ENCODE results near the gene UBASH3A. TPM values are rescaled to one million over a fixed set of nuclear protein-coding genes. Genes with fewer than 3 reads are reported as not detected.

Gene UBASH3A
- polyA plus RNA-seq, 2 of the 4 experiments (the other 2 are of a cell fraction): not detected

DNA sequence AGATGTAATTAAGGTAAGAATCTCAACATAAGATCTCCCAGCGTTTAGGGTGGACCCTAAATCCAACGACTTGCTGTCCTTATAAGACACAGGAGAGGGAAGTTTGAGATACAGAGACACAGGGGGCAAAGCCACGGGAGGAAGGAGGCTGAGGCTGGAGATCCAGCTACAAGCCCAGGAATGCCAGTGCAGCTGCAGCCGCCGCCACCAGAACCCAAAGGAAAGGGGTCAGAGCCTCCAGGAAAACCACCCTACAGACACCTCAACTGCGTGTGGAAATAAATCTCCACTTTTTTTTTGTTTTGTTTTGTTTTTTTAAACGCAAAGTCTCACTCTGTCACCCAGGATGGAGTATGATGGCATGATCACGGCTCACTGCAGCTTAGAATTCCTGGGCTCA lies 25.3 kb upstream of the UBASH3A start:
- ChIA-PET CTCF (interaction anchor here (0.8 to 1.5 kb wide), 2 partner anchors 9 to 233 kb away, joined by 3 read pairs; no protein-coding TSS in a partner anchor), POLR2A (no interaction called here)
- WGBS (ENCODE audit: missing lambda C conversion rate): 70% methylated on average over 8 of the region's 8 CpGs
- ATAC-seq (no peak), DNase-seq (ENCODE audit: low read depth in 1 of 2, low spot score in 1 of 2) (no peak), FAIRE-seq (no peak)
- TF ChIP-seq ZC3H11A (IDR thresholded peaks at IDR 0.05) (no peak), NPAS2 (CRISPR knock-in tag; IDR thresholded peaks at IDR 0.05; ENCODE audit: borderline replicate concordance) (no peak), MAZ (IDR thresholded peaks at IDR 0.05; ENCODE audit: borderline replicate concordance, low read depth, low read length) (no peak), EP300 (IDR thresholded peaks at IDR 0.05) (no peak), MYC (IDR thresholded peaks at IDR 0.05; ENCODE audit: borderline replicate concordance, low read length) (no peak), TP53 (CRISPR knock-in tag; IDR thresholded peaks at IDR 0.05) (no peak), PHF8 (IDR thresholded peaks at IDR 0.05; ENCODE audit: borderline replicate concordance, low read depth) (no peak)
- TF ChIP-seq, protein P1, sequence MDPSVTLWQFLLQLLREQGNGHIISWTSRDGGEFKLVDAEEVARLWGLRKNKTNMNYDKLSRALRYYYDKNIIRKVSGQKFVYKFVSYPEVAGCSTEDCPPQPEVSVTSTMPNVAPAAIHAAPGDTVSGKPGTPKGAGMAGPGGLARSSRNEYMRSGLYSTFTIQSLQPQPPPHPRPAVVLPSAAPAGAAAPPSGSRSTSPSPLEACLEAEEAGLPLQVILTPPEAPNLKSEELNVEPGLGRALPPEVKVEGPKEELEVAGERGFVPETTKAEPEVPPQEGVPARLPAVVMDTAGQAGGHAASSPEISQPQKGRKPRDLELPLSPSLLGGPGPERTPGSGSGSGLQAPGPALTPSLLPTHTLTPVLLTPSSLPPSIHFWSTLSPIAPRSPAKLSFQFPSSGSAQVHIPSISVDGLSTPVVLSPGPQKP (IDR thresholded peaks at IDR 0.05; ENCODE audit: low read depth, low read length): no peak
- TF ChIP-seq, protein P2, sequence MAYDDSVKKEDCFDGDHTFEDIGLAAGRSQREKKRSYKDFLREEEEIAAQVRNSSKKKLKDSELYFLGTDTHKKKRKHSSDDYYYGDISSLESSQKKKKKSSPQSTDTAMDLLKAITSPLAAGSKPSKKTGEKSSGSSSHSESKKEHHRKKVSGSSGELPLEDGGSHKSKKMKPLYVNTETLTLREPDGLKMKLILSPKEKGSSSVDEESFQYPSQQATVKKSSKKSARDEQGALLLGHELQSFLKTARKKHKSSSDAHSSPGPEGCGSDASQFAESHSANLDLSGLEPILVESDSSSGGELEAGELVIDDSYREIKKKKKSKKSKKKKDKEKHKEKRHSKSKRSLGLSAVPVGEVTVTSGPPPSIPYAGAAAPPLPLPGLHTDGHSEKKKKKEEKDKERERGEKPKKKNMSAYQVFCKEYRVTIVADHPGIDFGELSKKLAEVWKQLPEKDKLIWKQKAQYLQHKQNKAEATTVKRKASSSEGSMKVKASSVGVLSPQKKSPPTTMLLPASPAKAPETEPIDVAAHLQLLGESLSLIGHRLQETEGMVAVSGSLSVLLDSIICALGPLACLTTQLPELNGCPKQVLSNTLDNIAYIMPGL (CRISPR knock-in tag; IDR thresholded peaks at IDR 0.05; ENCODE audit: borderline replicate concordance): no peak
- TF ChIP-seq, protein P3, sequence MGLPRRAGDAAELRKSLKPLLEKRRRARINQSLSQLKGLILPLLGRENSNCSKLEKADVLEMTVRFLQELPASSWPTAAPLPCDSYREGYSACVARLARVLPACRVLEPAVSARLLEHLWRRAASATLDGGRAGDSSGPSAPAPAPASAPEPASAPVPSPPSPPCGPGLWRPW (IDR thresholded peaks at IDR 0.05): no peak
- H3K27ac ChIP-seq: no peak overlapping the region
- H3K4me2 ChIP-seq: no peak overlapping the region
- H3K4me1 ChIP-seq: no peaks in the 10 kb centered on the region; the same call in 2 of the 3 replicates
- peaks cover 9% of the 10 kb centered on the region; the same call in 2 of the 3 replicates for H3K9me3 ChIP-seq
- H3K4me3 ChIP-seq: no peak overlapping the region

DNA sequence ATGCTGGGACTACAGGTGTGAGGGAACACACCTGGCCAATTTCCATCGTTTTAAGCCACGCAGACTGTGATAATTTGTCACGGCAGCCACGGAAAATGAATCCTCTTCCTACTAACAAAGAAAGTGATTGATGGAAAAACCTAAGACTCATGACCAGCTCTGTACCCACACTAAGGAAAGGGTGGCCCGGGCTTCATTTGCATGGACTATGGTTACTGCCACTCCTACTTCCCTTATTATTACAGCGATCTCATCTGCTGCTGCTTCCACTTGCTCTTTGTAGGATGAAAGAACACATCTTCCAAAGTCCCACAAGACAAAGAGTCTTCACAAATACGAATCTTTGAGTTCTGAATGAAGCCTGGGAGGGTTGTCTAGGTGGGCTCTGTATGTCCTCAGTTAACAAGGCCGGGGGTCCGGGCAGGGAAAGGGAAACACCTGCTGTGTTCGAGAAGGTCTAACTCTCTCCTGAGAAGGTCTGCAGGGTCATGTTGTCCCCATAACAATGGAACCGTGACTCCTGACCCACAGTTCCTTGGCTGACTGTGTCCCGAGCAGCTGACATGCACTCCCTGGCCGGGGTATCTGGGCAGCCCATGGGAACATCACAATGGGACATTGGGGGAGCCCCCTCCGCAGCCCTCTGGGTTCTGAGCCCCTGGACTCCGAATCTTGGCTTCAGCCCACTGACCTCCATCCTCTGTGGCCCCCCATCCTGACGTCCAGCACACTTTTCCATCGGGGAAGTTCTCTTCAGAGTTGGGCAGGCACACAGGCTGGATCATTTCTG lies 24.1 kb upstream of the UBASH3A start:
- ChIA-PET POLR2A (no interaction called here), CTCF (interaction anchor here (0.5 kb wide), 1 partner anchor 33 kb away, joined by 3 read pairs; no protein-coding TSS in a partner anchor)
- DNase-seq (ENCODE audit: low read depth in 1 of 2, low spot score in 1 of 2) (no peak), FAIRE-seq (no peak), ATAC-seq (no peak)
- Histone ChIP-seq H3K4me3 (no peak overlapping the region), H3K9me3 (peaks cover 9% of the 10 kb centered on the region; the same call in 2 of the 3 replicates), H3K4me2 (no peak overlapping the region), H3K4me1 (no peaks in the 10 kb centered on the region; the same call in 2 of the 3 replicates), H3K27ac (no peak overlapping the region)
- no peak for TF ChIP-seq POLR2A (IDR thresholded peaks at IDR 0.05; ENCODE audit: low read length)
- TF ChIP-seq, protein P1 (IDR thresholded peaks at IDR 0.05; ENCODE audit: low read depth, low read length): no peak
- TF ChIP-seq, protein P4, sequence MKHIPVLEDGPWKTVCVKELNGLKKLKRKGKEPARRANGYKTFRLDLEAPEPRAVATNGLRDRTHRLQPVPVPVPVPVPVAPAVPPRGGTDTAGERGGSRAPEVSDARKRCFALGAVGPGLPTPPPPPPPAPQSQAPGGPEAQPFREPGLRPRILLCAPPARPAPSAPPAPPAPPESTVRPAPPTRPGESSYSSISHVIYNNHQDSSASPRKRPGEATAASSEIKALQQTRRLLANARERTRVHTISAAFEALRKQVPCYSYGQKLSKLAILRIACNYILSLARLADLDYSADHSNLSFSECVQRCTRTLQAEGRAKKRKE (CRISPR knock-in tag; IDR thresholded peaks at IDR 0.05; ENCODE audit: low read depth): no peak
- TF ChIP-seq HOXB5 (CRISPR knock-in tag; IDR thresholded peaks at IDR 0.05): no peak
- TF ChIP-seq ZNF302 (CRISPR knock-in tag; IDR thresholded peaks at IDR 0.05): no peak
- TF ChIP-seq NR3C1 (IDR thresholded peaks at IDR 0.05): no peak
- no peak for TF ChIP-seq FOSL2 (IDR thresholded peaks at IDR 0.05)
- TF ChIP-seq FOSL2 (CRISPR knock-in tag; IDR thresholded peaks at IDR 0.05): no peak
- no peak for TF ChIP-seq BHLHE40 (IDR thresholded peaks at IDR 0.05; ENCODE audit: low read depth, low read length)
- no peak for TF ChIP-seq ZC3H11A (IDR thresholded peaks at IDR 0.05)
- no peak for TF ChIP-seq CBX2 (IDR thresholded peaks at IDR 0.05; ENCODE audit: borderline replicate concordance, low read depth)
- TF ChIP-seq CHD2 (IDR thresholded peaks at IDR 0.05; ENCODE audit: low read length, partially characterized antibody): no peak
- no peak for TF ChIP-seq EHF (CRISPR knock-in tag; IDR thresholded peaks at IDR 0.05)
- TF ChIP-seq, protein P2 (CRISPR knock-in tag; IDR thresholded peaks at IDR 0.05; ENCODE audit: borderline replicate concordance): no peak
- no peak for TF ChIP-seq ESRRA (IDR thresholded peaks at IDR 0.05; ENCODE audit: borderline replicate concordance, low read length)
- no peak for TF ChIP-seq CHD4 (IDR thresholded peaks at IDR 0.05; ENCODE audit: borderline replicate concordance)
- TF ChIP-seq, protein P5, sequence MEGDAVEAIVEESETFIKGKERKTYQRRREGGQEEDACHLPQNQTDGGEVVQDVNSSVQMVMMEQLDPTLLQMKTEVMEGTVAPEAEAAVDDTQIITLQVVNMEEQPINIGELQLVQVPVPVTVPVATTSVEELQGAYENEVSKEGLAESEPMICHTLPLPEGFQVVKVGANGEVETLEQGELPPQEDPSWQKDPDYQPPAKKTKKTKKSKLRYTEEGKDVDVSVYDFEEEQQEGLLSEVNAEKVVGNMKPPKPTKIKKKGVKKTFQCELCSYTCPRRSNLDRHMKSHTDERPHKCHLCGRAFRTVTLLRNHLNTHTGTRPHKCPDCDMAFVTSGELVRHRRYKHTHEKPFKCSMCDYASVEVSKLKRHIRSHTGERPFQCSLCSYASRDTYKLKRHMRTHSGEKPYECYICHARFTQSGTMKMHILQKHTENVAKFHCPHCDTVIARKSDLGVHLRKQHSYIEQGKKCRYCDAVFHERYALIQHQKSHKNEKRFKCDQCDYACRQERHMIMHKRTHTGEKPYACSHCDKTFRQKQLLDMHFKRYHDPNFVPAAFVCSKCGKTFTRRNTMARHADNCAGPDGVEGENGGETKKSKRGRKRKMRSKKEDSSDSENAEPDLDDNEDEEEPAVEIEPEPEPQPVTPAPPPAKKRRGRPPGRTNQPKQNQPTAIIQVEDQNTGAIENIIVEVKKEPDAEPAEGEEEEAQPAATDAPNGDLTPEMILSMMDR (IDR thresholded peaks at IDR 0.05): no peak
- TF ChIP-seq RFX5 (IDR thresholded peaks at IDR 0.05): no peak
- no peak for TF ChIP-seq KDM5A (IDR thresholded peaks at IDR 0.05)
- 64% methylated on average over 13 of the region's 17 CpGs for WGBS (ENCODE audit: missing lambda C conversion rate)

Data from A549 (cell line).